TTC549 (cell line): ENCODE results near the gene CPLX4.

Source experiments
- FAIRE-seq: peaks from 2 replicates; lab custom pipeline; 2012; peaks lifted over from hg19 to GRCh38; lab: Jason Lieb, UNC

CPLX4 gene

DNA sequence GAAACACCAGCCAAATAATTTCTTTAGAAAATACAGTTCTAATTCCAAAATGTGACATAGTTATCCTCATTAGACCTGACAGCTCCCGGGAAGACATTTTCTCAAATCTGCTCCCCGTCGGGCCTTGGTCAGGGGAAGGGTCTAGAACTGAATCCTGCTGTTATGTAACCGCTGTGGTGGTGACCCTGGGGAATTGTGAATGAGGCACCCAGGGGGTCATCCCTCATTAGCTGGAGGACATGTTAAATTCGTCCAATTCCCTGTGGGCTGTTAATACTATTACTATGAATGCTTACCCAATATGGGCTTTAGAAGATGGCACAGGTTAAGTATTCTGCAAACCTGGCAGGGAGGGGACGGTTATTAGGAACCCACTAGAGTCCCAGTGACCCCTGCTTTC is 11.8 kb downstream of the CPLX4 start:
- no peak for FAIRE-seq

DNA sequence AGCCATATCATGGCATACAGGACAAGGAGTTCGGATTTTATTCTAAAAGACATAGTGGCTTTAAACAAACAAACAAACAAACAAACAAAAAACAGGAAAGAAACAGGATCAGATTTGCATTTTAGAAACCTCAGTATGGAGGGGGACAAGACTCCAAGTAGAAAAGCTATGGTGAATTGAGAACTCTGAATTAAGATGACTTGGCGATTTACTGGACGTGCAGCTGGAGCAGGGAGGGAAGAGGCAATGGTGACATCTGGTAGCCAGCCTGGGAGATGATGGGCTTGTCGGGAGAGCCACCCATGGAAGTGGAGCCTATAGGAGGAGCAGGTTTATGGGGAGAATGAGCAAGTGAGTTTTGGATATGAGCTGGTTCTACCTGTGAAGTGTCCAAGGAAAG is 13.2 kb downstream of the CPLX4 start:
- FAIRE-seq: no peak

DNA sequence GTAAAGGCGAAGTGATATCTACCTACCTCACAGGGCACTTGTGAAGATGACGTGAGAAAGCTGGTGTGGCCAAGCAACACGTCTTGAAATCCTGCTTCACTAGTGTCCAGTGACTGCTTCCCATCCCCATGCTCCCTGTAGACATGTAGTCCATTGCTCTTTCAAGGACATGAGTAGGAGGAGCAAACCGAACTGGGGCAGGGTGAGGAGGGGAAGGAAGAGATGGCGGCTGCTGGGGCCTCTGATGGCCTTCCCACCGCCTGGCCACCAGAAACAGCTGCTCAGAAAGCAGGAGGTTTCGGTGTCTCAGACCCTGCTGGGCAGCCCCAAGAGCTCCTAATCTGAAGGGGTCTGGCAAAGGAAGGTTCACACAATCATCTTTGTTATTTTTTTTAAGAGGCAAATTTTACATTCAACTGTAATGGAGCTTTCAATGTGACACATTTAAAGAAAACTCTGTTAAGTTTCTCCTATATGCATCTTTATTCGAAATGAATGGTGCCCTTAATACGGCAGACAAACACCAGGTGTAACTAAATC is 14.7 kb downstream of the CPLX4 start:
- FAIRE-seq: no peak

- FAIRE-seq: no peak
These were observed 15.4 kb downstream of the CPLX4 start for GRCh38 chr18:59303006-59303405.

DNA sequence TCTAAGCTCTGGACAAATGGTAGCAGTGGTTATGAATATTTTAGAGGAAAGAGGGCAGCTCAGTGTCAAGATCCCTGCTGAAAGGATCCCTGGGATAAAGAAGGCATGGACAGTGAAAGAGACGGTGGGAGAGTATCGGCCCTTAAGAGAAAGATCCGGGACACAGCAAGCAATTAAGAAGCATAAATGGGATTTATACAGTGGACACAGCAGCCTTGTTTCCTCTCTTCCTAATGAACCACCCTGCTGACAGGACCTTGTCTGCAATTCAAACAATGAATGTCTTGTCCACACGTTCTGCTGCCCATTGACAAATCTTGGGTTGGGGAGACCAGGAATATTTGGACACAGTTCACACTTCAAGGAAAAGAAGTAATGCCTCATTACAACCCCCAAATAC is 16.5 kb downstream of the CPLX4 start:
- no peak for FAIRE-seq

DNA sequence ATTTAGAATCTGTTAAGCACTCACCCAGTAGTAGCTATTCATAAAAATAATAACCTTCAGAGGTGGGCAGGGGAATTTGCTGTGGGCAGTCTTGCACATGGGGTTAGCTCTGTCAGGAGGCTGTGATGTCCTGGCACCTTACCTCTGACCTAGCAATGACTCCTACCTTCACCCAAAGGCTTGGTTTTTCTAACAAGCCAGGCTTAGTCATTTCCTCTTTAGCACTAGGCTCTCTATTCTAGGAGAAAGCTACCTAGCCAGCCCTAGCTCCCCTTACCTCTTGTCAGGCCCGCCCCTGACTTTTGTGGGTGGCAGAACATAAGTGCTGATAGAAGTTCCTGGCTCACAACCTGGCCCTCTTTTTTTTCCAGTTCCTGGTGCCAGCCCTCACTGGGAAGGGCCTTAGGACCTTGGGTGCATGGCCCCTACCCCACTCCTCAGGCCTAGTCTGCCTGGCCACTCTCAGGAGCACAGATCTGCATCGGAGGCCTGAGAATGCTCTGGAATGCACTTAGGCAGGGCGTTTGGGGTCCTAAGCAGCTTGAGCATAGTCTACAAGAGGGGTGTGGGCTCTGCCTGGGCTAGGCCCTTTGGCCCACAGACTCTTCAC is 17.7 kb downstream of the CPLX4 start:
- FAIRE-seq: no peak

GRCh38 chr18:59298871-59299270 is 19.6 kb downstream of the CPLX4 start:
- FAIRE-seq: no peak

GRCh38 chr18:59293317-59293716 is 25.1 kb downstream of the CPLX4 start:
- no peak for FAIRE-seq

DNA sequence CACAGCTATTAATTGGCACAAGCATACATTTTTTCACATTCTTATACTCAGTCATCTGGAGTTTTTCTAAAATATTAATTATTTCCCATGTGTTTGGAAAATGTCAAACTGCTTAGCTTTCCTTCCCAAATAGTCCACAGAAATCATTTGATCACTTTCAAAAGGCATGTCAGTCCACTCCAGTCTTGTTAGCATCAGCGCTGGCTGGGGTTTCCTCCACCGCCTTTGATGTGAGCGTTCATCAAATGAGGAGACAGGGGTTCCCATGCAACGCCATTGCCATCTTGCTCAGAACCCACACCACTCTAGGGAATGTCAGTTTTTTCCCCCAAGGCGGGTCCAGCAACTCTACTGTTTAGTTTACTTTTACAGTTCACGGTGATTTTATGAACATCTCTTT is 32.1 kb downstream of the CPLX4 start:
- FAIRE-seq: no peak

DNA sequence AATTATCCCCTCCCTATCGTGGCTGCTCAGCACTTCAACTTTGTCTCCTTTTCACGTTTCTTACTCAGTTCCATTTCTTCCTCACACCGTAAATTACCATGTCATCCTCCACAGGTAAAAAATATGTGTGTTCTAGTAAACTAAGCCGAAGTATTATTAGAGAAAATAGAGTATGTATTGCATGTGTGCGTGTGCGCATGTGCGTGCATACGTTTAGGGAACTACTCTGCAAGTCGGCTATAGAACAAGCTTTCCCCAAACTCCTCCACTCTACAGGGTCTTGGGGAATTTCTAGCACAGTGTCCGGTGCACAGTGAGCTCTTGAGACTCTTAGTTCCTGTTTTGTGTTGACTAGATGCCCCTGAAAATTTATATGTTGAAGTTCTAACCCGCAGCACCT is 36.1 kb downstream of the CPLX4 start:
- FAIRE-seq: no peak

DNA sequence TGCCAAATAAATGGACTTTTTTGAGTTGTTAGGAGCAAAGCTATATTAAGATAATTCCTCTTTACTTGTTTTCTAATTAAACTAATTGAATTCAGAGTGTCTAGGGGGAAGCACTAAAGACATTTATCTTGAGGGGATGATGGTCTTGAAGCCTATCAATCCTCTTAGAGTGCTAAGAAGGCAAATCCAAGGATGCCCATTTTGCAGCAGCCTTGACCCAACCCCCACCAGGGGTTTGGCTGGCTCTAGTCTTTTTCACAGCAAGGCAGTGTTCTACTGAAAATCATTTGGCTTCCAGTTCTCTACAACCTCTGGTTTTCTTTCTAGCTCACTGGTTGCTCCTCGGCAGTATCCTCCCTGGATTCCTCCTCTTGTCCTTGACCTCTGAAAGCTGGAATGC is 38.7 kb downstream of the CPLX4 start:
- no peak for FAIRE-seq

- FAIRE-seq: no peak
These were observed 39.3 kb downstream of the CPLX4 start for GRCh38 chr18:59279193-59279592.

- FAIRE-seq: no peak
These were observed 39.7 kb downstream of the CPLX4 start for GRCh38 chr18:59278793-59279192.

DNA sequence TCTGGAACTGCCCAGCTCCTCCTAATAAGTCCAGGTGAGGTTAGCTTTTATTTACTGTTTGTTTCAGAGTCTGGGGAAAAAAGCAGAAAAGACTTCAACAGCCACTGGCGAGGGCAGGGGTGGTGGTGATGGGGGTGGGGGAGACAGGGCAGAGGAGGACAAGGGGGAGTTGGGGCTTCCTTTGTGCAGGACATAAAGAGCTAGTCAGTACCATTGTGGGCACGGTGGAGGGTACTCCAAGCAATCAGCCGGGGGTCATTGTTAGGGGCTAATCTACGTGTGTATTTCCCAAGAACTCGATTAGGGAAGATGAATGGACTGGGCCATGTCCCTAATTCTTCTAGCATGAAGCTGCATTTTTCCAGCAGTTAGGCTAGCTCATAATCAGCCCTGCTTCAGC is 42.4 kb downstream of the CPLX4 start:
- no peak for FAIRE-seq

DNA sequence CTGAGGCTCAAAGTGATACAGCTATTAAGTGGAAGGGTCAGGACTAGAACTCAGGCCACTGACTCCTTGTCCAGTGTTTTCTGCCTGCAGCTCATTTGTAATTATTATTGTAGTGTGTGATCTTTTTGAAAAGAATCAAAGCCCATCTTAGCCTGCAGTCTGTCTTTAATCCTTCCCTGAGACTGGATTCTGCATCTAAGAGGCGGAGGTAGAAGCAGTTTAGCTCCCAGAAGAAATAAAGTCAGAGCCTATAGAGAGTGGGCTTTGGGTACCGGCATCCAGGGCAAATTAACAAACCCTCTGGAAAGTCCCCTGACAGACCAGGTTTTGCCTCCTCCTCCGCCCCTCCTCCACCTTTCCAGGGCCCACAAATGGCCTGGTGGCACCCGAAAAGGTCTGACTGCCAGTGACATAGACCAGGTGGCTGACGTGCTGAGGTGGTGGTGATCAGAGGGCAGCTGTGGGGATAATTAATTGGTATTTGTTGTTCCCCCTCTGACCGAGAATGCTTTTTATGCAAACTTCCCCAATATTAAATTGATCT is 43.0 kb downstream of the CPLX4 start:
- no peak for FAIRE-seq

DNA sequence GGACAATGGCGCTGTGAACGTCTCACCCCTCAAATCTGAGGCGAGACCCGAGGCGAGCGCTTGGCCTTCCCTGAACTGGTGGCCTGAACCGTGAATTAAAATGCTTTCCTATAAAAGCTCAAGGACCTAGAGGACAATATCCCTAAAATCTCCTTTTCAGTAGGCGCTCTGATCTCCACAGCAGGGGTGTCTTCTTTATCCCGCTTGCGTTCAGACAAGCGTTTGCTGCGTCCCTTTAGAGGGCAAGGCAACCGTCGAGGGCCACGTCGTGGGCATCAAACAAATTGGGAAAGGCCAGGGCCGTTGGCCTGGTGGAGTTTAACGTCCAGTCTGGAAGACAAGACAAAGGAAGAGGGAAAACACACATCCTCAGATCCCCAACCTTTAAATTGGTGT is 43.9 kb downstream of the CPLX4 start:
- no peak for FAIRE-seq

DNA sequence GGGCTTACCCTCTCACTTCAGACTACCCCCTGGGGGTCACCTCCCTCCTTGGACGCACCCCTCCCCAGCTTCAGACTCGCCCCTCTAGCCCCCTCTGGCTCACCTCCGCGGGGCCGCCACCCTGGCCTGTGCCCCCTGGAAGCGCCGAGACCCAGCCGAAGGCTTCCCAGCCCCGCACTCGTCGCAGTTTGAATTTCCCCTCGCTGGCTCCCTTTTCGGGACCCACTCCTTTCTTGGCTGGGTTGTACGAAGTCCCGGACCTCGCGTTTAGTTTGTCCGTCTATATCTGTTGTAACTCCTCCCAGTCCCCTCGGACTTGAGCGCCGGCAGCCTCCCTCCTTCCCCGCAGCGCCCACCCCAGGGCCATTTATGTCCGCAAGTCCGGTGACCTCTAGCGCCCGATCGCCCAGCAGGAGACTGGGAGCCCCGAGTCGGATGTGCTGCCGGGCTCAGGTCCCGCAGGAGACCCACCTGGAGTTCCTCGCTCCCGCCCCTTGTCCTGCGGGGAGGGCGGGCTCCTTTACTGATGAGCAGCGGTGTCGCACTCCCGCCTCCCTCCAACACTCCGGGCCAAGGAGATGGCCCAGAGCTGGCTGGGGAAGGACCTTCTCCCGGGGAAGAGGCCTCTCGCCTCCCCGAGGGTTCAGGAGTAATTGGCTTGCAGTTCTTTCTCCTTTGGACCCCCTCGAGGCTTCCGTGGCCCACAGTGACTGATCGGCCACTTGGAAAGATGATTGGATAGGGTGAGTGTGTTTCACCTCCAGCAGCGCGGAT is 44.5 kb downstream of the CPLX4 start:
- no peak for FAIRE-seq

- FAIRE-seq: no peak
These were observed 45.3 kb downstream of the CPLX4 start, which contains the start of gene RAX for GRCh38 chr18:59272891-59273758. Gene RAX, minus strand, starts transcription at chr18:59273454. Its CDS starts 248 bp downstream, at chr18:59273206.

DNA sequence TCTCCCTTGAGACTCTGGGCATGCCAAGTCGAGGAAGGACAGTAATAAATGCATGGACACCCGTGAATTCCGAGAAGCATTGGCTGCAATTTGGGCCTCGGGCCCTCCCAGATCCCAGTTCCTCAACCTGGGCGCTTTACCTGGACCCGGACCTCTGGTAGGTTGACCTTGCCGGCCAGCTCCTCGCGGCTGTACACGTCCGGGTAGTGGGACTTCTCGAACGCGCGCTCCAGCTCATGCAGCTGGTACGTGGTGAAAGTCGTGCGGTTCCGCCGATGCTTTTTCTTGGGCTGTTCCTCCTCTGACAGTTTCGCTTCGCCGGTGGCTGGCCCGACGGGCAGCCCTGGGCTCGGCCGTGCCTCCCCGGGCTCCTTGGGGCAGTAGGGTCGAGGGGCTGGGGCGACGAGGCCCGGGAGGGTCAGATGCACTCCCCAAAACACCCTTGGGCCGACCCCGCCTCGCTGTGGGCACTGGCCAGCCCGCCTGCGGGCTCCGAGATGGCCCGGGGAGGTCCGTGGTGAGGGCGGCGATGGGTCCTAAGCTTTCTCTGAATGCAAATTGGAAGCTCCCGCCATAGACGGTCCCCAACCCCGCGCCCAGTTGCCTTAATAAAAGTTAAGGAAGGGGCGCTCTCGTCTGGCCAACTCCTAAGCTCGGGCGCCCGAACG is 46.1 kb downstream of the CPLX4 start:
- FAIRE-seq: no peak

DNA sequence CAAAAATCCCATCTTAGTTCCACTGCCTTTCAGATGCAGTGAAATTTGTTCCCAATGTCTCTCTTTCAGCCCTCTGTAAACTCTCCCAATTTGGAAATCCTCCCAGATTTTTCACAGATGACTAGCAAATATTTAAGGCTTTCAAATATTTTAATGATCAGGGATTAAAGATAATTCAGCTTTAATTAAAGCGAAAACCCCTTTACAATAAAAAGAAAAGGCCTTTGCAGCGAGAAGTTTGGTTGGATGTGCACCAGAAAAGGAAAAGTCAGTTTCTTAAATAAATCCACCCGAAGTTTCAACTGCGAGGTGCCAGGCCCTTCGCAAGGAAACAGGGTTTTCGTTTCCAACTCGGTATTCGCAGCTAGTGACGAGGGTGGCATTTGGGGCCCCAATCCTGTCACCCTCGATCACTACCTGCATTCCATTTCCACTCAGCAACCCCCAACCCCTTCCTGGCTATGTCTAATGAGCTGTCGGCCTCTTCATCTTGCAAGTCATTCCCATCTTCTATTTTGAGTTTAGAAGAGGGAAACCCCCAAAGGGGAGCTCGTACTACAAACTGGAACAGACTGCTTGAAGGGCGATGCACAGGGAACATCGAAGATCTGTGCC is 46.7 kb downstream of the CPLX4 start:
- no peak for FAIRE-seq

DNA sequence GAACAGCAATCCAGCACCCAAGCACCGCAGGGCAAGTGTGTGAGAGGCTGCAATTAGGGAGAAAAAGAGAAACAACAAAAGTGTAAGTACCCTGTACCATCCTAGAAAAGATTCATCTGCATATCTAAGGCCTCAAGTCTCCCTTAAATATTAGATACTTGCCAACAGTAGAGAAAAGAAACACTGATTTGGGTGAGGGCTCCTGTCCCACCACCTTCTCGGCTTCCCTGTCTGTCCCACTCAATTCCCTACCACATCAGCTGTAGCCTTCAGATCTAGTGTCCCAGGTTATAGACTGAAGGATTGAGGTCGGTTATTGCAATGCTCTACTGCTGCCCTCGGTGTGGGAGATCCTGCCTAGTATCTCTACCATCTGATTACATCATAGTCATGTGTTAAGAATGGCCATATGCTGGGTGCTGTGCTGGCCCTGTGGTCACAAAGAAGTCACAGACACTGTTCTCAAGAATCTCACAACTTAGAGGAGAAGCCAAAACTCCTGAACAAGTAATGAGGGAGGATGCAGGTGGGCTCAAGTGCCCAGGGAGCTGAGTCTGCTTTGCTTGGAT is 47.7 kb downstream of the CPLX4 start:
- FAIRE-seq: no peak
